RPMI7951 (cell line): ENCODE data around the gene DAG1. TPM values are rescaled to one million over a fixed set of nuclear protein-coding genes. Genes with fewer than 3 reads are reported as not detected.

ENCODE experiments used
- DNase-seq: peaks from one replicate; pipeline ENCODE4 v3.0.0-alpha.2; 2012; ENCODE audit warnings: low read depth
- total RNA-seq: library from RNA; depleted of rRNA; stranded (reverse); fragments of >200 nt; shearing (Covaris generic); gene quantifications from 2 replicates; pipeline ENCODE4 v1.2.3, GENCODE V29; 2014

The DAG1 gene
- total RNA-seq, 1 experiment from 2014 or later = 75.7 TPM

GRCh38 chr3:49518016-49518415, 47.9 kb downstream of the DAG1 start:
- no peak for DNase-seq

GRCh38 chr3:49518441-49518840, 48.4 kb downstream of the DAG1 start:
- no peak for DNase-seq

GRCh38 chr3:49519296-49519695, 49.2 kb downstream of the DAG1 start:
- peak; percentile 54 for DNase-seq

GRCh38 chr3:49519916-49520385, 49.9 kb downstream of the DAG1 start:
- peak; percentile 14 for DNase-seq

GRCh38 chr3:49523756-49524747, 54.0 kb downstream of the DAG1 start:
- DNase-seq = no peak

- DNase-seq = no peak
These were observed 59.5 kb downstream of the DAG1 start for GRCh38 chr3:49529567-49529966.

- DNase-seq = no peak
These were observed 60.2 kb downstream of the DAG1 start for GRCh38 chr3:49530231-49530630.

- DNase-seq = no peak
These were observed 60.6 kb downstream of the DAG1 start for GRCh38 chr3:49530701-49531100.

- DNase-seq = no peak
These were observed 61.2 kb downstream of the DAG1 start for GRCh38 chr3:49531218-49531617.

GRCh38 chr3:49531715-49532114, 61.6 kb downstream of the DAG1 start:
- DNase-seq = no peak

- DNase-seq = no peak
These were observed 63.0 kb downstream of the DAG1 start for GRCh38 chr3:49533031-49533430.

- DNase-seq = no peak
These were observed 63.9 kb downstream of the DAG1 start for GRCh38 chr3:49533786-49534519.

- no peak for DNase-seq
These were observed 64.7 kb downstream of the DAG1 start for GRCh38 chr3:49534581-49535441.

GRCh38 chr3:49535971-49536874, 66.2 kb downstream of the DAG1 start:
- no peak for DNase-seq

- no peak for DNase-seq
These were observed 66.9 kb downstream of the DAG1 start for GRCh38 chr3:49536875-49537533.

GRCh38 chr3:49539659-49540560, 69.8 kb downstream of the DAG1 start:
- peak; percentile 93 for DNase-seq

- DNase-seq = no peak
These were observed 82.0 kb downstream of the DAG1 start for GRCh38 chr3:49552087-49552486.

- no peak for DNase-seq
These were observed 83.2 kb downstream of the DAG1 start for GRCh38 chr3:49553324-49553691.
